ENCODE data around the gene MND1. TPM values are rescaled to one million over a fixed set of nuclear protein-coding genes. Genes with fewer than 3 reads are reported as not detected.

The MND1 gene
- total RNA-seq, 2 experiments from 2014 or later, result 25.2 to 33.6 TPM

DNA sequence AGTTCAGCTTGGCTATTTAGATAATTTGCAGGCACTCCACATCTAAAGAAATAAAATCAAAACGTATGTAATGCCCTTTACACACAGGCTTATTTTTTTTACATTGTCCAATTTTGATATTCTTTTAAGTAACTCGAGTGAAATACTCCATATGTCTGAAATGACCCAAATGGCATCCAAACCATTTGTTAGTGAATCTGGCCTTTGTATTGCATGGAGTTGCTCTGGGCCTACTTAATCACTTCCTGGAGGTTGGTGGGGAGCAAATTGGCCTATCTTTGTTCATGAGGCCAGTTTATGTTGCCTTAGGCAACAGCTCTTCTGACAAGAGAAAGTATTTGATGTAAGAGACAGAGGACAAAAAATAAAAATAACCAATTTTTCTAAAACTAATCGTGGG, 74.1 kb downstream of the MND1 start:
- no peak overlapping the region for H3K4me3 Mint-ChIP-seq
- H3K9me3 Mint-ChIP-seq (ENCODE audit: low read depth), result no peaks in the 10 kb centered on the region
- H3K36me3 Mint-ChIP-seq, result peaks cover 7% of the 10 kb centered on the region
- no peak for DNase-seq
- CTCF ChIA-PET, result interaction anchor here (1.4 to 1.8 kb wide), 2 partner anchors 14 to 74 kb away, joined by 3 to 5 read pairs; partner anchors contain the start of gene MND1
- no peak overlapping the region for H3K27ac Mint-ChIP-seq
- ATAC-seq, result no peak
- H3K27me3 Mint-ChIP-seq, result no peaks in the 10 kb centered on the region
- H3K4me1 Mint-ChIP-seq, result peaks cover 24% of the 10 kb centered on the region

DNA sequence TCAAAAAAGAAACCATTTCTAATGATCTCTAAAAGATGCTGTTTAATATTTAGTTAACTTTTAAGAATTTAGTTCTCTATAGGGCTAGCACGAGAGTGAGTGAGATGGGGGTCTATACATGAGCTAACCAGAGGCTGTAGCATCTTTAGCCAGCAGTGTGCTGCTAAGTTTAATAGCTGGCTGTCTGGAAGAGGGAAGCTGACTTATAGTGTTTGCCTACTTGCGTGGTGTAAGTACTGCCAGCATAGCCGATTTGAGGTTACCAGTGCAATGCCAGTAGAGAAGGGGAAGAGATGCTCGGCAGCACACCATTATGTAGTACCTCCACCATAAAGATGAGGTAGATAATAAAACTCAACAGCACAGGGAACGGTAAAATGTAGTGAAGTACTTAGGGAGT, 74.5 kb downstream of the MND1 start:
- ATAC-seq (no peak), DNase-seq (no peak)
- Mint-ChIP-seq H3K9me3 (ENCODE audit: low read depth) (no peaks in the 10 kb centered on the region), H3K4me1 (peaks cover 24% of the 10 kb centered on the region), H3K27ac (no peak overlapping the region), H3K27me3 (no peaks in the 10 kb centered on the region), H3K4me3 (no peak overlapping the region), H3K36me3 (peaks cover 3% of the 10 kb centered on the region)
- CTCF ChIA-PET, result interaction anchor here (1.8 kb wide), 1 partner anchor 14 kb away, joined by 5 read pairs; no protein-coding TSS in a partner anchor

DNA sequence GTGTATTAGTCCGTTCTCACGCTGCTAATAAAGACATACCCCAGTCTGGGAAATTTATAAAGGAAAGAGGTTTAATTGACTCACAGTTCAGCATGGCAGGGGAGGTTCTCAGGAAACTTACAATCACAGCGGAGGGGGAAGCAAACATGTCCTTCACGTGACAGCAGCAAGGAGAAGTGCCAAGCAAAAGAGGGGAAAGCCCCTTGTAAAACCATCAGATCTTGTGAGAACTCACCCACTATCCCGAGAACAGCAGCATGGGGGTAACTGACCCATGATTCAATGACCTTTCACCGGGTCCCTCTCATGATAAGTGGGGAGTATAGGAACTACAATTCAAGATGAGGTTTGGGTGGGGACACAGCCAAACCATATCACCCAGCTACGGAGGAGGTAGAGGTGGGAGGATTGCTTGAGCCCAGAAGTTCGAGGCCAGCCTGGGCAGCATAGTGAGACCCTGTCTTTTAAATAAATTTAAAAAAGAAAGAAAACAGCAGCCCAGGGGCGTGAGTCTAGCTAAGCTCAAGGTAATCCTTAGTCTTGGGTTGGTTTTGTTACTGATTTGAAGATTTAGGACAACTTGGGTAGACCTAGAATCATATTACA, 75.3 kb downstream of the MND1 start:
- peaks cover 3% of the 10 kb centered on the region for H3K36me3 Mint-ChIP-seq
- CTCF ChIA-PET, result no interaction called here
- H3K27me3 Mint-ChIP-seq, result no peaks in the 10 kb centered on the region
- H3K4me3 Mint-ChIP-seq, result no peak overlapping the region
- peaks cover 24% of the 10 kb centered on the region for H3K4me1 Mint-ChIP-seq
- no peaks in the 10 kb centered on the region for H3K9me3 Mint-ChIP-seq (ENCODE audit: low read depth)
- no peak for DNase-seq
- no peak for ATAC-seq
- no peak overlapping the region for H3K27ac Mint-ChIP-seq

DNA sequence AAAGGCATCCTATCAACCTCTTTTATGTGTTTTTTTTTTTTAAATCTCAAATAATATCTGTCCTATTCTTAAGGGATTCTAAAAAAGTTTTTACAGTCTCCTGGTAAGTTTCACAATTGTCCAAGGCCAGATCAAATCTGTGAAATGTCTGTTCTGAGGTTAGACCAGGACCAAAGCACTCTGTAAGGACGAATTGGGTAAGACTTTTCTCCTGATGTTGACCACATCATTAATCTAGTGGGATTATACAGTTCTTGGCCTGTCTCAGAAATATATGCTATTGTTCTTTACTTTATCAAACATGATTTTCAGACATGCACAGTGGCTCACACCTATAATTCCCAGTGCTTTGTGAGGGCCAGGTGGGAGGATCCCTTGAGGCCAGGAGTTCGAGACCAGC, 75.9 kb downstream of the MND1 start:
- Mint-ChIP-seq H3K4me1 (peaks cover 24% of the 10 kb centered on the region), H3K27ac (no peak overlapping the region), H3K36me3 (peaks cover 3% of the 10 kb centered on the region), H3K4me3 (no peak overlapping the region), H3K9me3 (ENCODE audit: low read depth) (no peaks in the 10 kb centered on the region), H3K27me3 (no peaks in the 10 kb centered on the region)
- ATAC-seq (no peak), DNase-seq (no peak)
- CTCF ChIA-PET, result no interaction called here

DNA sequence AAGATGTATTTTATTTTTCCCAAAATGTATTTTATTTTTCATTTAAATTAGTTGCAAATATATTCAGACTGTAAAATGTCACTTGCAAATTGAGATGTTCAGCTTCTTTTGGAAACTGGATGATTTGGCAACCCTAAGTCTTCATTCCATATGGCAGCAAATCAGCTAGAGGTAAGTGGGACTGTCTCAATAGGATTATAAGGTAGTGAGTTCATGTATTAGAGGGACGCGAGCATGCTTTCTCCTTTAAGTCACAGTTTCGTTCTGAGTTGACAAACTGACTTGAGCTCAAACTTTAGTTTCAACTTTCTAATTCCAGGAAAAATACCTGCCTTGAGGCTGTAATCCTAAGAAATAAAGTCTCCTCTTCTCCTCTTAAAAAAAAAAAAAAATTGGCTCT, 77.5 kb downstream of the MND1 start:
- Mint-ChIP-seq H3K27ac (peak overlapping the region; percentile 57), H3K4me3 (no peak overlapping the region), H3K36me3 (peaks cover 3% of the 10 kb centered on the region), H3K4me1 (peaks cover 35% of the 10 kb centered on the region), H3K9me3 (ENCODE audit: low read depth) (no peaks in the 10 kb centered on the region), H3K27me3 (no peaks in the 10 kb centered on the region)
- ATAC-seq (peak; percentile 86), DNase-seq (no peak)
- CTCF ChIA-PET, result interaction anchor here (0.9 to 1.2 kb wide), 3 partner anchors 11 to 152 kb away, joined by 4 to 6 read pairs (median 6); no protein-coding TSS in a partner anchor

DNA sequence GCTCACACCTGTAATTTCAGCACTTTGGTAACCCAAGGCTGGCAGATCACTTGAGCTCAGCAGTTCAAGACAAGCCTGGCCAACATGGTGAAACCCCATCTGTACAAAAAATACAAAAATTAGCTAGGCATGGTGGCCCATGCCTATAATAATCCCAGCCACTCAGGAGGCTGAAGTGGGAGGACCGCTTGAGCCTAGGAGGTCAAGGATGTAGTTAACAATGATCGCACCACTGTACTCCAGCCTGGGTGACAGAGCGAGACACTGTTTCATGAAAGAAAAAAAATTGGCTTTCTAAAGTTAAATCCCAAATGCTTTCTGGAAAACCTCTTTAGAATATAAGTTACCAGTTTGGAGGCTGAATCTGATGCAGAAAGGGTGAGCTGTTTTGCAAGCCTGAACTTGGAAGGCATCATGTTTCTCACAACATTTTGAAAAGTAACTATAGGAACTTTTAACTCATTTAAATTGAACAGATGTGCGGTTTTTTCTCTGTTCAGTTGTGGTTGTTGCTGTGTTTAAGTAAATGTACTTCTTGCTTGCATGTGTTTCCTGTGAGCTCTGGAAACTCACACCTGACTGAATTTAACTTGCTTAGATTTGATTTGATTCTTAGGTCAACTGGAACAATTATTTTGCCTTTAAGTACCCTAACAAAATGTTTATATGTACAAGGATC, 81.9 kb downstream of the MND1 start:
- peak overlapping the region; percentile 78 for H3K27ac Mint-ChIP-seq
- H3K27me3 Mint-ChIP-seq, result peaks cover 2% of the 10 kb centered on the region
- H3K36me3 Mint-ChIP-seq, result no peaks in the 10 kb centered on the region
- CTCF ChIA-PET, result interaction anchor here (0.5 to 4.5 kb wide), 5 partner anchors 10 to 580 kb away, joined by 3 to 22 read pairs (median 4); no protein-coding TSS in a partner anchor
- peak; percentile 35 for ATAC-seq
- H3K9me3 Mint-ChIP-seq (ENCODE audit: low read depth), result no peaks in the 10 kb centered on the region
- H3K4me1 Mint-ChIP-seq, result peaks cover 48% of the 10 kb centered on the region
- DNase-seq, result no peak
- H3K4me3 Mint-ChIP-seq, result no peak overlapping the region

DNA sequence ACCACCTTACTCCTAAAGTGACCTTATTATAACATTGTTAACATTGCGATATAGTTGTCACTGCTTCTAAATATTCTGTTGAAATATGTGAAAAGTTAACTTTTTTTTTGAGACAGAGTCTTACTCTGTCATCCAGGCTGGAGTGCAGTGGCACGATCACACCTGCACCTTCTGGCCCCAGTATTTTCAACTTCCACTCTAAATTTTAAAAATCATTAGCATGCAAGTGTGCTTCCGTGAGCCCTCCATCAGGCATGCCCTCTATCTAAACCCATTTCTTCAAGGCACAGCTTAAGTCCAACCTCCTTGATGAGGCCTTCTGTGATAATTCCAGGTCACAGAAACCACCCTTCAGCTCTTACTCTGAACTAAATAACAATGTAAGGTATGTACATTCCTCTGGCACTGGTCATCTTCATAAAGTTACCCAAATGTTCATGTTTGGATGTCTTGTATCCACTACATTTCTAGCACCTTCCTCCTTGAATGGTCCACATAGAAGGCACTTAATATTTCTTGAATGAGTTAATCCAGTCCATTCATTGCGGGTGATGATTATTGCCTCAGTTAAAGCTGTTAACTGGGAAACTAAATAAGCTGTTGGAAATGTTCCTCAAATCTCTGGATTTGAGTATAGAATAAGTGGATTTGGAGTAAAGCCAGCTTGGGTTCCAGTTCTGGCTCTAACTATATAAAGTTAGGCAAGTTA, 83.0 kb downstream of the MND1 start:
- CTCF ChIA-PET, result interaction anchor here (0.9 to 4.5 kb wide), 4 partner anchors 38 to 149 kb away, joined by 4 to 22 read pairs (median 4); partner anchors contain the start of gene TMEM131L
- Mint-ChIP-seq H3K4me1 (peaks cover 45% of the 10 kb centered on the region), H3K36me3 (no peaks in the 10 kb centered on the region), H3K27me3 (peaks cover 2% of the 10 kb centered on the region), H3K4me3 (no peak overlapping the region), H3K27ac (no peak overlapping the region), H3K9me3 (ENCODE audit: low read depth) (no peaks in the 10 kb centered on the region)
- ATAC-seq, result no peak
- no peak for DNase-seq

DNA sequence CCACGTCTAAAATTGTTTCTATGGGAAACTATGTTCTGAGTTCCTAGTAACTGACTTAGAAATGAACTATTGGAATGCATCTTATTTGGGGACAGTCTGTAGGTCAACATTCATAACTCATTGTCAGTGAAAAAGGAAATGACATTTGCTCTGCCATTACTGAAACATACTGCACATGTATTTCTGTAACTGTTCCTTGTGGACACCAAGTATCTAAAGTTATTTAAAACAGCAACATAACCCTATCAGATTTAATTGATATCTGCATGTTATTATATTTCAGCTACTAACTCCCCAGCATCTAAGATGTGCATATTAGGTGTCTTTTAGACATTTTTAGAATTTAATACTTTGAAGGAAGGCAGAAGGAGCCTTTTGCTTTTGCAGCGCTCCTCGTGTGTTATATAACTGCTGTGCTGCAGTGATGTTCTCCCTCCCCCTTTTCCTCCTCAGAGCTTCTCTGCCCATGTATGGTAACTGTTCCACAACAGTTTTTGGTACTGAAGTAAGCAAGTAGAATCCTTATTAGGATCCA, 84.5 kb downstream of the MND1 start:
- no peak overlapping the region for H3K4me3 Mint-ChIP-seq

DNA sequence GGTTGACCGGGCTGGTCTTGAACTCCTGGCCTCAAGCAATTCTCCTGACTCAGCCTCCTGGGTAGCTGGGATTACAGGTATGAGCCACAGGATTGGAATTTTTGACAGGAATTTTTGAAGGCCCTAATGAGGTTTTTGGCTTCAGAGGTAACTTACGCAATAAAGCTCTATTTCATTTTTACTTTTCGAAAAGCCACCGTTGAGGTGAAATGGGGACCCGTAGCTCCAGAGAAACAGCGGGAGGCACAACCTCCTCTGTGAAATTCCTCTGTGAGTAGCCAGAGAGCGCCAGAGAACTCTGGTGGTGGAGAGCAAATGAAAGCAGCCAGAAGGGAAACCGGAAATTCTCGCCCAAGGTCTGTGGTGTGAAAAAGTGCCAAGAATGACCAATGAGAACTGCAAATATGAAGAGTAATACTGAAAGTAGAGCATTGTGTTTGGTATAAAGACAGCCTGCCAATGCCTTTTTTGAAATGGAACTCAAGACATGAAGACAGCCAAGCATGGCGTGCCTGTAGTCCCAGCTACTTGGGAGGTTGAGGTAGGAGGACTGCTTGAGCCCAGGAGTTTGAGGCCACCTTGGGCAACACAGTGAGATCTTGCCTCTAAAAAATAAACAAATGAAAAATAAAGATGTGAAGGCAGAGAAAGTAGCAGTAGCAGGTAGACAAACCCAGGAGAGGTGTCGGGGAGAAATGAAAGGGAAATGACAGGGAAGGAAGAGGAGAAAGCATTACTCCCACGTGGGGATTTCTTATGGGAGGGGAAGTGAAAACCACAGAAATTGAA, 88.7 kb downstream of the MND1 start:
- H3K9me3 Mint-ChIP-seq (ENCODE audit: low read depth), result no peaks in the 10 kb centered on the region
- H3K36me3 Mint-ChIP-seq, result no peaks in the 10 kb centered on the region
- H3K4me1 Mint-ChIP-seq, result peaks cover 53% of the 10 kb centered on the region
- H3K27ac Mint-ChIP-seq, result peak overlapping the region; percentile 96
- DNase-seq, result peak; percentile 93
- H3K27me3 Mint-ChIP-seq, result peaks cover 6% of the 10 kb centered on the region
- ATAC-seq, result peak; percentile 93
- CTCF ChIA-PET, result interaction anchor here (0.6 to 4.3 kb wide), 37 partner anchors 9 to 216 kb away, joined by 3 to 61 read pairs (median 5); partner anchors contain the start of genes MND1 and TMEM131L
- peak overlapping the region; percentile 77 for H3K4me3 Mint-ChIP-seq

More for the DNA sequence above, 84.5 kb downstream of the MND1 start:
- no peak overlapping the region for H3K27ac Mint-ChIP-seq
- H3K4me1 Mint-ChIP-seq, result peaks cover 54% of the 10 kb centered on the region
- H3K9me3 Mint-ChIP-seq (ENCODE audit: low read depth), result no peaks in the 10 kb centered on the region
- ATAC-seq (no peak), DNase-seq (no peak)
- CTCF ChIA-PET, result interaction anchor here (0.5 to 2.5 kb wide), 5 partner anchors 38 to 145 kb away, joined by 3 to 18 read pairs (median 5); partner anchors contain the start of genes MND1 and TMEM131L
- peaks cover 2% of the 10 kb centered on the region for H3K27me3 Mint-ChIP-seq
- no peaks in the 10 kb centered on the region for H3K36me3 Mint-ChIP-seq

DNA sequence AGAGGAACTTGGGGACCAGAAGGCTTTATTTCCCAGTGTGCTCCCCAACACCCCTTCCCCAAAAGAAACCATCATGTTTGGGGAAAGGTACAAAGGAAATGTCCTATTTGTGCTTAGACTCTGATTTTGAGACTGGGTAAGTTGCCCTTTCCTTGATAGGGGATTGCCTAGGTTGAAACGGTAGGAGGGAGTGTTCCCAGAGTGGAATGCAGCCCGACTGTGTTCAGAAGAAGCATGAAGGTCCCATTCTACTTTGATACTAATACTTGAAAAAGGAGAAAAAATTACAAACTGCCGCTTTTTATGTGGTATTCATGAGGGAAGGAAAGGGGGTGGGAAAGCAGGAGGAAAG, 89.2 kb downstream of the MND1 start:
- Mint-ChIP-seq H3K36me3 (no peaks in the 10 kb centered on the region), H3K4me1 (peaks cover 54% of the 10 kb centered on the region), H3K4me3 (peak overlapping the region; percentile 77), H3K27ac (peak overlapping the region; percentile 96), H3K27me3 (peaks cover 6% of the 10 kb centered on the region), H3K9me3 (ENCODE audit: low read depth) (no peaks in the 10 kb centered on the region)
- ATAC-seq, result no peak
- CTCF ChIA-PET, result interaction anchor here (1.2 to 4.3 kb wide), 18 partner anchors 9 to 215 kb away, joined by 3 to 61 read pairs (median 8); partner anchors contain the start of gene TMEM131L
- DNase-seq, result no peak

DNA sequence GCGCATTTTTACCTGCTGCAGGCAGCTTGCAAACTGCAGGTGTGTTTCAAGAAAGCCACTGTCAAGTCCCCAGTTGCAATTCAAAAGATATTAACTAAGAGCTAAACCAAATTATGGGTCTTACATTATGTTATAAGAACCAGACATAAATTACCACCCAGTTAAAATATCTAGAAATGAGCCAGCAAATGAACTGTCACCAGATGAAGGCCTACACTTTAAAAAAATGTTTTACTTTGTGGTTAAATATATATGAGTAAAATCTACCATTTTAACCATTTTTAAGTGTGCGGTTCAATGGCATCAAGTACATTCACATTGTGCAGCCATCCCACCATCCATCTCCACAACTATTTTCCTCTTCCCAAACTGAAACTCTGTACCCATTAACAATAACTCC, 89.7 kb downstream of the MND1 start:
- H3K27me3 Mint-ChIP-seq, result peaks cover 6% of the 10 kb centered on the region
- DNase-seq, result no peak
- no peak for ATAC-seq
- H3K27ac Mint-ChIP-seq, result peak overlapping the region; percentile 96
- CTCF ChIA-PET, result interaction anchor here (0.6 to 4.3 kb wide), 7 partner anchors 9 to 139 kb away, joined by 3 to 61 read pairs (median 7); partner anchors contain the start of gene TMEM131L
- peak overlapping the region; percentile 77 for H3K4me3 Mint-ChIP-seq
- no peaks in the 10 kb centered on the region for H3K36me3 Mint-ChIP-seq
- H3K4me1 Mint-ChIP-seq, result peaks cover 54% of the 10 kb centered on the region
- no peaks in the 10 kb centered on the region for H3K9me3 Mint-ChIP-seq (ENCODE audit: low read depth)

DNA sequence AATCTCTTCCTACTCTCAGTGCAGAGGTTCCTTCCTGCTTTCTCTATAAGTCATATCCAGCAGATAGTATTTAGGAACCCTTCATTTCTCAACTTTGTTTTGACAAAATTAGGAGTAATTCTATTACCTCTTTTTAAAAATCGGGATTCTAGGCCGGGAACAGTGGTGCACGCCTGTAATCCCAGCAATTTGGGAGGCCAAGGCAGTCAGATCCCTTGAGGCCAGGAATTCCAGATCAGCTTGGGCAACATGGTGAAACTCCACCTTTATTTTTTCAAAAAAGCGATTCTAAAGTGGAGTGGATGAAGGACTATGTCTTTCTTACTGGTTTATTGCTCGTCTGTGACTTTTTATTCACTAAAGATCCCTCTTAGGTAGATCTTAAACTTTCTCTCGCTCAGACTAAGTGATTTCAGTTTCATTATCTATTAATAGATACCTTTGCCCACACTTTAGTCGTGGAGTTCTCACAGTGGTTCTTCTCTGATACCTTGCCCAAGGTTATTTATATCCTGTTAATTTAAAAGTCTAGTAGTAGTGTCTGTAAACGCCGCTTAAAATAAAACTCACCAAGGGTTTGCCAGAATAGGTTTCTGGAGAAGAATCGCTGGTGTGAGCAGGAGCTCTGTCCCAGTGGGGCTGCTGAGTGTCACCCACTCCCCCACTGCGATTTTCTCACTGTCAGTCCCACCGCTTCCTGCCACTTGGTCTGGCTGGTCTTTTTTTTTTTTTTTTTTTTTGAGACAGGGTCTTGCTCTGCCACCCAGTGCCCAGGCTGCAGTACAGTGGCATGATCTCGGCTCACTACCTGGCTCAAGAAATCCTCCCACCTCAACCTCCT, 94.6 kb downstream of the MND1 start:
- ATAC-seq (peak; percentile 88), DNase-seq (peak; percentile 62)
- peak overlapping the region; percentile 87 for H3K27ac Mint-ChIP-seq
- peak overlapping the region; percentile 74 for H3K4me3 Mint-ChIP-seq
- H3K27me3 Mint-ChIP-seq, result peaks cover 4% of the 10 kb centered on the region
- peaks cover 38% of the 10 kb centered on the region for H3K4me1 Mint-ChIP-seq
- CTCF ChIA-PET, result interaction anchor here (1.1 to 3.6 kb wide), 5 partner anchors 9 to 138 kb away, joined by 3 to 27 read pairs (median 4); partner anchors contain the start of gene TMEM131L
- H3K36me3 Mint-ChIP-seq, result no peaks in the 10 kb centered on the region
- H3K9me3 Mint-ChIP-seq (ENCODE audit: low read depth), result no peaks in the 10 kb centered on the region

Data from activated CD8-positive, alpha-beta memory T cell treated with anti-CD3 and anti-CD28 coated beads, Interleukin-2, amount 10 ng/mL, durations not matched to agents 7 days and 5 days (primary cell).